GM18519 (cell line): Measurements from ENCODE around the gene ORM1.
"Not testable (repeated sequence)": the region's sequence is repeated elsewhere in the genome, so short reads cannot be mapped to it uniquely, and the experiment has no call there.

ENCODE experiments used
- ATAC-seq: cut with Tn5 transposase; IDR thresholded peaks from one replicate; pipeline ENCODE4 v1.9.1; 2021; ENCODE audit warnings: mild to moderate bottlenecking, moderate library complexity; ENCODE audit not compliant: unreplicated experiment, low FRiP score

Gene ORM1

DNA sequence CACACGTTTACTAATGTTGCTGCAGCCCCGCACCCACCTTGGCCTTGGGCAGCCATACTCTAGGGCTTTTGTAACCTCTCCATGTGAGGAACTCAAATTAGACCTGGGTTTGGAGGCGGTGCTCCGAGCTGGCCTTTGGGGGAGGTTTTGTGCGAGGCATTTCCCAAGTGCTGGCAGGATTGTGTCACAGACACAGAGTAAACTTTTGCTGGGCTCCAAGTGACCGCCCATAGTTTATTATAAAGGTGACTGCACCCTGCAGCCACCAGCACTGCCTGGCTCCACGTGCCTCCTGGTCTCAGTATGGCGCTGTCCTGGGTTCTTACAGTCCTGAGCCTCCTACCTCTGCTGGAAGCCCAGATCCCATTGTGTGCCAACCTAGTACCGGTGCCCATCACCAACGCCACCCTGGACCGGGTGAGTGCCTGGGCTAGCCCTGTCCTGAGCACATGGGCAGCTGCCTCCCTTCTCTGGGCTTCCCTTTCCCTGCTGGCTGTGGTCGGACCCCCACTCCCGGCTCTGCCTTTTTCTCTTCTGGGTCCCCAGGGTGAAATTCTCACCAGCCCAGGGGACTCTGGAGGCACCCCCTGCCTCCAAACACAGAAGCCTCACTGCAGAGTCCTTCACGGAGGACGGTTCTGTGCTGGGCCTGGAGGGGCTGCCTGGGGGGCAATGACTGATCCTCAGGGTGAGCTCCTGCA, at the start of gene ORM1:
Gene ORM1, plus strand, starts transcription at position 268 of the 701 bp plus-strand sequence. Its CDS starts 36 bp downstream, at position 304.
- not testable (repeated sequence) for ATAC-seq

- no peak for ATAC-seq
These were observed 49.4 kb upstream of the ORM1 start for GRCh38 chr9:114273461-114273881.

DNA sequence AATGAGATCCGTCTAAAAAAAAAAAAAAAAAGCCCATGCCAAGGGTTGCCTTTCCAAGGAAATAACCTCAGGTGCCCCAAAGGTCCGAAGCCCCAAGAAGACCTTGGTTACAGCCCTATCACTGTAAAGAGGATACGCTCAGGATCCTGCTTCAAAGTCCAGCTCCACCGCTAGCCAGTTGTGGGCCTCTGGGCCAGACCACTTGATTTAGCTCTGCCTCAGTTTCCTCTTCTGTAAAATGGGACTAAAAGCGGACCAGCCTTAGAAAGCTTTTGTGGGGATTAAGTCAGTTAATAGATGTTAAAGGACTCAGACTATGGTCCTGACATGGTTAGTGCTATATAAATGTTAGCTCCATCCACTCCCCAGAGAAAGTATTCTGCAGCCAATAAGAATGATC, 48.7 kb upstream of the ORM1 start:
- no peak for ATAC-seq

GRCh38 chr9:114275246-114276004, 47.5 kb upstream of the ORM1 start:
- no peak for ATAC-seq

DNA sequence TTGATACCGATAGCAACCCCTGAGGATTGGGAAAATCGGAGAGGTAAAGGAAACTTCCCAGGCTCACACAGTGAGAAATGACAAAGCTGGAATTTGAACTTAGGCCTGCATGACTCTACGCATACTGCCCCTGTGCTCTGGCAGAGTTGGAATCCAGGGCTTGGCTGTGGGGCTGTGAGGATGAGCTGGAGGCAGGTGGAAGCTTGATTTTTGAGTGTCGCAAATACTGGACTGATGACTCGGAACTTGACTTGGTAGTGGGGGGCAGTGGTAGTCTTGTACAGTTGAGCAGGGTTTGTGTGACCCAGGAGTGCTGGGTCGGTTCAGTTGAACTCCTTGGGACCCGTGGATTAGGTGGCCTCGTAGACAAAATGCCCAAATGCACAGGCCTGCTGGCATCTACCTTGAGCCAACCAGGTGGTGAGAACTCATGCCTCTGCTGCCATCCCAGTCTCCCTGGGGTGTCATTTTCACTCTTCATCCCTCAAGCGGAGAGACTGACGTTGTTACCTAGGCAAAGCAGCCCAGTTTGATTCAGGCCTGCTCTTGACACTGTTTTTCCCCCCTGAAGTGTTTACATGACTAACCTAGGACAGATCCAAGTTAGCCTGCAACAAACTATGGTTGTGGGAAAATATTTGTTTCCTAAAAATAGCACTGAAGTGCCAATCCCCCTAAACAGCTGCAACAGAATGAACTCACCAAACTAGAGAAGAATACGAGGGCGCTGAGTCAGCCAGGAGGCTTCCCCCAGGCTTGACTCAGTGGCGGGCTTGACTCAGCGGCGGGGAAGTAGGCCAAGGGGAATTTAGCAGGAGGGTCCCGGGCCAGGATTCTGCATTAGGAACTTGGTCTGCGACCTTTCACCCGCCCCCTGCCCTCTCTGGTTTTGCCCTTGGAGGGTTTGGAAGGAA, 45.7 kb upstream of the ORM1 start:
- ATAC-seq = no peak

GRCh38 chr9:114278356-114278755, 44.5 kb upstream of the ORM1 start:
- ATAC-seq = no peak

GRCh38 chr9:114278881-114279570, 43.9 kb upstream of the ORM1 start:
- ATAC-seq = no peak

GRCh38 chr9:114279693-114280092, 43.2 kb upstream of the ORM1 start:
- no peak for ATAC-seq

GRCh38 chr9:114280636-114281472, 42.0 kb upstream of the ORM1 start:
- ATAC-seq = no peak

- ATAC-seq = no peak
These were observed 41.3 kb upstream of the ORM1 start for GRCh38 chr9:114281473-114282103.

GRCh38 chr9:114282104-114282485, 40.8 kb upstream of the ORM1 start:
- ATAC-seq = no peak

DNA sequence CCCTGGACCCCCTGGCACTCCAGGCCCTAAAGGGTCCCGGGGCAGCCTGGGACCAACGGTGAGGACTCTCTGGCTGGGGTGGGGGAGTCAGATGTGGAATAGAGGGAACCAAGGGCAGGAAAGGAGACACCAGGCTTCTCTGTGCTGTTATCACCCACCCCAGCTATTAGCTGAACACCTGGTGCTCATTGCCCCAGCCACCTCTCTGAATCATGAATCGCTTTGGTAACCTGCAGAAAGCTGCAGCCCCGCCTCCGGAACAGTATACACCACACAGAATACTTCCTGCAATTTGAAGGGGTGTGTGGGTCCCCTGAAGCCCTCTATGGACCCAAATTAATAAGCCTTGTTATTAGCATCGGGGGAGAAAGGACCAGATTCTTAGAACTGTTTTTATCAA, 40.4 kb upstream of the ORM1 start:
- ATAC-seq = no peak

GRCh38 chr9:114282926-114283325, 40.0 kb upstream of the ORM1 start:
- no peak for ATAC-seq

- ATAC-seq = no peak
These were observed 39.3 kb upstream of the ORM1 start for GRCh38 chr9:114283551-114284111.

DNA sequence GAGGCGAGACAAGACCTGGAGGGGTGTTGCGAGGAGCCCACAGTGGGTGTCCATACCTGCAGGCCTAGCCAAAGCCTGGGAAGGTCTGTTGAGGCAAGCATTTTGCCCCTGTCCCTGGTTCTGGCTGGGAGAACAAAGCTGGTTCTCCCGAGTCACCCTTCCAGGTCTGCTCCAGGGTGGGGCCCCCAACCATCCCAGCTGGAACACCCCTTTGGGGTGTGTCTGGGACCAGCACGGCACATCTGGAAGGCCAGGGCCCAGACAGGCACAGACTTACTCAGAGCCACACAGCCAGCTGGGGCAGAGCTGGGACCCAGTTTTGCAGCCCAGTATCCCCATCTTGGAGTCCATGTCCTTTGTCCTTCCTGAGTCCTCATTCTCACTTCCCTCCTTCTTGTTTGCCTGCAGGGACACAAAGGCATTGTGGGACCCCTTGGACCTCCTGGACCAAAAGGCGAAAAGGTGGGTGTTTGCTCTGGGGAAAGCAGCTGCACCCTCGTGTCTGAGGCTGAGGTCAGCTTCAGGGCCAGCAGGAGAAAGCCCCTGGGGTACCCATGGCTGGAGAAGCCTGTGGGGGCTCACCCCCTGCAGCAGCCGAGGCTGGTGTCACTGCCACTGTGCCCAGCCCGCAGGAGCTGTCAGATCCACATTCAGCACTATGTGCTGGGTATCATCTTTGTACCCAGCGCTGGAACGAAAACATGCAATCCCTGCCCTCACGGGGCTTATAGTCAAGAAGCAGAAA, 38.4 kb upstream of the ORM1 start:
- ATAC-seq = no peak

DNA sequence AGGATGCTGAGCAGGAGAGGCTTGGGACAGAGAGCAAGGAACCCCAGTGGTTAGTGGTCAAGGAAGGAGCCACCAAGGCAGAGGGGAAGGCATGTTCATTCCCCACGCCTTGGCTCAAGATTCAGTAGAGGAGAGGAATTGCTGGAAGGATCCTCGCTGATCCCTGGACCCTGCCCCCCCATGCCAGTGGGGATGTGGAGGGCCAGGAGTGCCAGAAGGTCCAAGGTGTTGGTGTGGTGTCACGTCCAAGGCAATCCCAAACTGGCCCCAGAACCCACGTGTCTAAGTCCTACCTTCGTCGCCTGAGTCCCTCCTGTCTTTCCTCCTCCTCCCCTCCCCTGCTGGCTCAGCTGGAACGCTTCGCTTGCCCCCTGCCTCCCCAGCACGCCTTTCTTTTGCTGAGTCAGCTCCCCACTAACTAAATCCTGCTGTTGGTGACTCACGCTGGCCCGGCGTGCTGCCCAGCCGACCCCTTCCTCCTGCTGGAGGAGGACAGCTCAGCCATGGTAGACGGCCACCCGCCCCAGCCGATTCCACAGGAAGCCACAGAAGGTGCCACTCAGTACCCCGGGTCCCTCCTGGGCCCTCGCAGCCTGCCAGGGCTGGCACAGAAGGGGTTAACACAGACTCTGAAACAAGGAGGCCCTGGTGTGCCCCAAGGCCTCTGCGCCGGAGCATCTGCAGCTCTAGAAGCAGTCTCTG, 37.6 kb upstream of the ORM1 start:
- no peak for ATAC-seq

DNA sequence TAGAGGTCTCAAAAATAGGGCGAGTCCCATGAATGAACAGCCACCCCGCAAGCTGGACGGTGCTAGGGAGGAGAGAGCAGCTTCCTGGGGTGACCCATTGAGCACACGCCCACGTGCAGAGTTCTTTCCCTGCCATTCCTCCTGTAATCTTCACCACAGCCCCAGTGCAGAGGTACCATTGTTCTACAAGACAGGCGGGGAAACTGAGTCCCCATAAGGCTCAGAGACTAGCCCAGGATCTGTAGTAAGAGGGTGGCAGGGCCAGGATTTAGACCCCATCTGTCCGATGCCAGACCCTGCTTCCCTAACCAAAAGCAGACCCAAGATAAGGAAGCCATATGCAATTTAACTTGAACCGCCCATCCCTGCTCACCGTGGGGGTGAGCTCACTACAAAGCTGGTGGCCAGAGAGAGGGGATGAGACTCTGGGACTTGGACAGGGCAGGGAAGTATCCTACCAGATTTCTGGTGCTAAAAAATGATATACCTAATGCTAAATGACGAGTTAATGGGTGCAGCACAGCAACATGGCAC, 36.7 kb upstream of the ORM1 start:
- no peak for ATAC-seq
